Subcutaneous adipose tissue (tissue), 4 donors: ENCODE data around the gene CAPN7. TPM values are rescaled to one million over a fixed set of nuclear protein-coding genes. Genes with fewer than 3 reads are reported as not detected.

Experiments
- total RNA-seq, 4 donors: library from RNA; depleted of rRNA; stranded (reverse); fragments of >200 nt; gene quantifications; one replicate each; pipeline ENCODE4 v1.1.0, GENCODE V29; 2016
- TF ChIP-seq, protein P1 (sequence below): fragments of 450-650 bp; IDR thresholded peaks from one replicate; pipeline ENCODE4 v1.5.1; 2016; ENCODE audit warnings: low read depth, mild to moderate bottlenecking, control low read depth, antibody characterized with exemption, moderate library complexity

Gene CAPN7
- total RNA-seq, 4 donors from 2014 or later = 69.1 to 79.5 (median 77.4) TPM

DNA sequence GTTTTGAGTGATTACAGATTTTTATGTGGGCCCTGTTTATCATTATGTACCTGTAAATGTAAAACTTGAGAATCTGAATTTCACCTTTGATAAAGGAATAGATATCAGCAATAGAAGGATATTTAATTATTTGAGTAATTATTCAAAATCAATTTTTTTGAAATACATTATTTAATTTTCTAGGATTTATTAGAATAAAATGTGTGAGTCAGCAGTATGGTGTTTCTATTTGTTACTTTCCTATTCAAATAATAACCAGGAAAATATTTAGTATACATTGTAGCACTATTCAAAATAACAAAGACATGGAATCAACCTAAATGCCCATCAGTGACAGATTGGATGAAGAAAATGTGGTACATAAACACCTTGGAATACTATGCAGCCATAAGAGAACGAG, 22.1 kb downstream of the CAPN7 start:
- TF ChIP-seq, protein P1, sequence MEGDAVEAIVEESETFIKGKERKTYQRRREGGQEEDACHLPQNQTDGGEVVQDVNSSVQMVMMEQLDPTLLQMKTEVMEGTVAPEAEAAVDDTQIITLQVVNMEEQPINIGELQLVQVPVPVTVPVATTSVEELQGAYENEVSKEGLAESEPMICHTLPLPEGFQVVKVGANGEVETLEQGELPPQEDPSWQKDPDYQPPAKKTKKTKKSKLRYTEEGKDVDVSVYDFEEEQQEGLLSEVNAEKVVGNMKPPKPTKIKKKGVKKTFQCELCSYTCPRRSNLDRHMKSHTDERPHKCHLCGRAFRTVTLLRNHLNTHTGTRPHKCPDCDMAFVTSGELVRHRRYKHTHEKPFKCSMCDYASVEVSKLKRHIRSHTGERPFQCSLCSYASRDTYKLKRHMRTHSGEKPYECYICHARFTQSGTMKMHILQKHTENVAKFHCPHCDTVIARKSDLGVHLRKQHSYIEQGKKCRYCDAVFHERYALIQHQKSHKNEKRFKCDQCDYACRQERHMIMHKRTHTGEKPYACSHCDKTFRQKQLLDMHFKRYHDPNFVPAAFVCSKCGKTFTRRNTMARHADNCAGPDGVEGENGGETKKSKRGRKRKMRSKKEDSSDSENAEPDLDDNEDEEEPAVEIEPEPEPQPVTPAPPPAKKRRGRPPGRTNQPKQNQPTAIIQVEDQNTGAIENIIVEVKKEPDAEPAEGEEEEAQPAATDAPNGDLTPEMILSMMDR = no peak

DNA sequence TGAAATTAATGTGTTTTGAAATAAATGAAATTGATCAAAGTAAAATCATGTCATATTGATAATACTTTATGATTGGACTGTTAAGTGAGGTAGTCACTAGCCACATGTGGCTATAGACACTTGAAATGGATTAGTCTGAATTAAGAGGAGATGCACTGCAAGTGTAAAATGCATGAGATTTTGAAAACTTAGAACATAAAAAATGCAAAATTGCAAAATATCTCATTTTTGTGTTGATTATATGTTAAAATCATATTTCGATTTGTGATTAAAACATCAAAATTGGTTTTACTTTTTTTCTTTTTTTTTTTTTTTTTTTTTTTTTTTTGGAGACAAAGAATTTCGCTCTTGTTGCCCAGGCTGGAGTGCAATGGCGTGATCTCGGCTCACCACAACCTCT, 23.2 kb downstream of the CAPN7 start:
- TF ChIP-seq, protein P1 = no peak

- TF ChIP-seq, protein P1 = no peak
Measured at GRCh38 chr3:15241341-15241740, 35.3 kb downstream of the CAPN7 start.

- TF ChIP-seq, protein P1 = no peak
Measured at GRCh38 chr3:15243822-15244482, 37.9 kb downstream of the CAPN7 start.

DNA sequence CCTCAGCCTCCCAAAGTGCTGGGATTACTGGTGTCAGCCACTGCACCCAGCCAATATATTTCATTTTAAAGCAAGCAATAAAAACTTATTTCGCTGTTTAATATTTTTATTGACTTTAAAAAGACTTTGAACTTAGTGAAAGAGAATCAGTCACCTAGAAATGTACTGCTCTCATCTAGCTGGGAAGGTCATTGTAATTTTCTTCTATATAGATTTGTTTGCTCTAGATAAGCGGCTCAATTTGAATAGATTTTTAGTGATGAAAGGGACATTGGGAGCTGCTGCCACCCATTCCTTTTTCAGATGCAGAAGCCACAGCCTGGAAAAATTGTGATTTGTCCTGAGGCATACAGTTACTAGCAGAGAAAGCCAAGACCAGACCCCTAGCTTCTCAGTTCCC, 40.1 kb downstream of the CAPN7 start:
- TF ChIP-seq, protein P1 = no peak

DNA sequence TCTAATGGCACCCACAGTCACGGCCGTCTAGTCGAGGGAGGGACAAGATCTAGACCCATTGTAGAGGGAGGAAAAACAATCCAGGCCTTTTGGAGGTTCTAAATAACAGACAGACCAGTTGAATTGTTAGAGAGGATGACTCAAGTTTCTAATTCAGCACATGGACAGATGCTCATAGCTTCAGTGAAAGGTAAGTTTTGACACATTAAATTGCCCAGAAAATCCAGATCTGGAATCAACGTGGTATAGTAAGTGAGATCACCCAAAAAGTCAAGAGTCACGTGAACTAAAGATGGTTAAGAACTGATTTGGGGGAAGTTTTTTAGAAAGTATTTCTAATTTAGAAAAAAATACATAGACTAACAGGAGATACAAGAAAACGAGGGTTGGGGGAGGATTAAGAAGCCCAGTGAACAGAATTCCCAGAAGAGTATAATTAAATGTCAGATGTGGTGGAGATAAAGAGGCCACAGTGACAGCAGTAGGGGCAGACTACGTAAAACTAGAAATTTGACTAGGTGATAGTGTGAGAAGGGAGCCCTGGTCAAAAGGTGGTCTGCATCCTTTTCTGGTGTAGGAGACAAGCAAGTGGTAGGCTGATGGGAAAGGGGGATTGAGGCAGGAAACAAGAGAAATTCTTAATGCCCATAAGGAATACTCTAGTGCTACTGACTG, 47.1 kb downstream of the CAPN7 start:
- TF ChIP-seq, protein P1 = no peak

GRCh38 chr3:15255215-15255614, 49.2 kb downstream of the CAPN7 start:
- TF ChIP-seq, protein P1 = no peak
